DMS153 (cell line): ENCODE results near the gene ZMIZ1.
"Not testable (repeated sequence)": the region's sequence is repeated elsewhere in the genome, so short reads cannot be mapped to it uniquely, and the experiment has no call there.

Experiments
- DNase-seq: peaks from one replicate; lab custom pipeline; 2025; lab: John Stamatoyannopoulos, UW

ZMIZ1 gene

GRCh38 chr10:79266084-79266483 is 197.3 kb downstream of the ZMIZ1 start:
- no peak for DNase-seq

- DNase-seq: no peak
Observed at GRCh38 chr10:79266543-79267312, 198.0 kb downstream of the ZMIZ1 start.

- DNase-seq: no peak
Observed at GRCh38 chr10:79267499-79267898, 198.7 kb downstream of the ZMIZ1 start.

- no peak for DNase-seq
Observed at GRCh38 chr10:79268161-79268601, 199.4 kb downstream of the ZMIZ1 start.

GRCh38 chr10:79268742-79269141 is 200.0 kb downstream of the ZMIZ1 start:
- DNase-seq: no peak

- DNase-seq: no peak
Observed at GRCh38 chr10:79269443-79269842, 200.7 kb downstream of the ZMIZ1 start.

- DNase-seq: no peak
Observed at GRCh38 chr10:79269969-79270368, 201.2 kb downstream of the ZMIZ1 start.

- DNase-seq: no peak
Observed at GRCh38 chr10:79270466-79271246, 201.9 kb downstream of the ZMIZ1 start.

GRCh38 chr10:79272353-79272752 is 203.6 kb downstream of the ZMIZ1 start:
- no peak for DNase-seq

- DNase-seq: no peak
Observed at GRCh38 chr10:79273604-79274003, 204.8 kb downstream of the ZMIZ1 start.

GRCh38 chr10:79274279-79275104 is 205.7 kb downstream of the ZMIZ1 start:
- DNase-seq: no peak

- DNase-seq: no peak
Observed at GRCh38 chr10:79275105-79275430, 206.3 kb downstream of the ZMIZ1 start.

GRCh38 chr10:79275431-79275851 is 206.7 kb downstream of the ZMIZ1 start:
- DNase-seq: no peak

GRCh38 chr10:79277579-79278269 is 209.0 kb downstream of the ZMIZ1 start:
- DNase-seq: no peak

GRCh38 chr10:79279047-79279446 is 210.3 kb downstream of the ZMIZ1 start:
- not testable (repeated sequence) for DNase-seq

GRCh38 chr10:79280956-79281355 is 212.2 kb downstream of the ZMIZ1 start:
- DNase-seq: no peak

- DNase-seq: no peak
Observed at GRCh38 chr10:79282388-79282787, 213.6 kb downstream of the ZMIZ1 start.

- DNase-seq: no peak
Observed at GRCh38 chr10:79283616-79284015, 214.8 kb downstream of the ZMIZ1 start.

- no peak for DNase-seq
Observed at GRCh38 chr10:79284158-79284871, 215.5 kb downstream of the ZMIZ1 start.

- no peak for DNase-seq
Observed at GRCh38 chr10:79285315-79286197, 216.8 kb downstream of the ZMIZ1 start.
